GM18517 (cell line): ENCODE results near the gene RPL36.
"Not testable (repeated sequence)": the region's sequence is repeated elsewhere in the genome, so short reads cannot be mapped to it uniquely, and the experiment has no call there.

Source experiments
- ATAC-seq: cut with Tn5 transposase; IDR thresholded peaks from one replicate; pipeline ENCODE4 v1.9.1; 2021; ENCODE audit warnings: mild to moderate bottlenecking, moderate library complexity; ENCODE audit not compliant: unreplicated experiment

RPL36 gene

GRCh38 chr19:5703819-5704818 lies 14.0 kb downstream of the RPL36 start:
- ATAC-seq = no peak

- no peak for ATAC-seq
Measured at GRCh38 chr19:5705552-5705951, 15.5 kb downstream of the RPL36 start.

GRCh38 chr19:5706876-5707573 lies 16.9 kb downstream of the RPL36 start:
- ATAC-seq = no peak

- ATAC-seq = no peak
Measured at GRCh38 chr19:5707576-5708575, 17.8 kb downstream of the RPL36 start.

DNA sequence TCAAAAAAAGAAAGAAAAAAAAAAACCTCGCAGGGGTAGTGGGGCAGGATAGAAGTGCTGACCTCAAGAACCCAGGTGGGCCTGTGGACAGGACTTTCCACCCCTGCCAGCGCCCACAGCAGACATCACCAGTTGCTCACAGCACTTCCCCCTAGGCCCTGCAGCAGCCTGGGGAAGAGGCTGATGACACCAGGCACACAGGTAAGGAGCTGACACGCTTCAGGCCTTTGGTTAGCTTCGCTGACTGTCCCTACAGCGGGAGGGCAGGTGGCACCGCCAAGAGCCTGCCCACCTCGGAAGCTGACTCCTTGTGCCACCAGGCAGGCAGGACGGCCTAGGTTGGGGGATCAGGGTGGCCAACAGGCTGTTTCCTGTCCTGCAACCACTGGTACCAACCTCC lies 20.9 kb downstream of the RPL36 start:
- ATAC-seq = no peak

DNA sequence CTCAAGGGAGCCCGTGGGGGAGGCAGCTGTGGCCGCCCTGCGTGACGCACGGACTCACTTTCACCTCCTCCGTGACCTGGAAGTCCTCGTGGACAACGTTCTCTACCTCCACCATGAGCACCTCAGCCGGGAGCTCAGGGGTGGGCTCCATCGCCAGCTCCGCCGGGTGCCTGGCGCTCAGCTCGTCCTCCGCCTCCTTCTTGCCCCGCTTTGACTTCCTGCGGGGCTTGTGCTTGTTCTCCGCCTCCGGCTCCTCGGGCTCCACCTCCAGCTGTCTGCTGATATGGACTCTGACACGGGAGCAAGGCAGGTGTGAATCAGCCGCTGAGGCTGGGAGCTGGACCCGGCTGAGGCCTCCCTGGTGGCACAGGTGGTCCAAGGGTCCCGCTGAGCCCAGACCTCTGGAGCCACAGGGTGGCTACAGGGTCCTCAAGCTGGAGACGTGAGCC lies 21.6 kb downstream of the RPL36 start:
- no peak for ATAC-seq

DNA sequence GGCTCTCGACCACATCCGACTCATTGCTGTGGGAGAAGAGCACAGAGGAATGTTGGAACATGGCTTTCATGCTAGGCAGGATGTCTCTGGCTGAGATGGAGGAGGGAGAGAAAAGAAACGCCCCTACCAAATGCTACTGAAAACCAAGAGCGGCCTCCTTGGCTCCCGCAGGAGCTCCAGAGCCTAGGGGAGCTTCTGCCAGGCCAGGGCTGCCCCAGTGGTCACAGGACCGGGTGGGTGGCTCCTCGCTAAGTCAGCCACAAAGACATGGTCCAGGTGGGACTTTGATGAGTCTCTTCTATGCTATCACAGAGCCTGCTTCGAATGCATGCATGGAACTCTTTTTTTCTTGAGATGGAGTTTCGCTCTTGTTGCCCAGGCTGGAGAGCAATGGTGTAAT lies 23.1 kb downstream of the RPL36 start:
- ATAC-seq = no peak

GRCh38 chr19:5714816-5715215 lies 24.7 kb downstream of the RPL36 start:
- ATAC-seq = no peak

GRCh38 chr19:5717215-5717935 lies 27.3 kb downstream of the RPL36 start:
- ATAC-seq = no peak

- ATAC-seq = no peak
Measured at GRCh38 chr19:5718037-5718578, 28.0 kb downstream of the RPL36 start.

GRCh38 chr19:5718579-5719273 lies 28.6 kb downstream of the RPL36 start:
- ATAC-seq = no peak

DNA sequence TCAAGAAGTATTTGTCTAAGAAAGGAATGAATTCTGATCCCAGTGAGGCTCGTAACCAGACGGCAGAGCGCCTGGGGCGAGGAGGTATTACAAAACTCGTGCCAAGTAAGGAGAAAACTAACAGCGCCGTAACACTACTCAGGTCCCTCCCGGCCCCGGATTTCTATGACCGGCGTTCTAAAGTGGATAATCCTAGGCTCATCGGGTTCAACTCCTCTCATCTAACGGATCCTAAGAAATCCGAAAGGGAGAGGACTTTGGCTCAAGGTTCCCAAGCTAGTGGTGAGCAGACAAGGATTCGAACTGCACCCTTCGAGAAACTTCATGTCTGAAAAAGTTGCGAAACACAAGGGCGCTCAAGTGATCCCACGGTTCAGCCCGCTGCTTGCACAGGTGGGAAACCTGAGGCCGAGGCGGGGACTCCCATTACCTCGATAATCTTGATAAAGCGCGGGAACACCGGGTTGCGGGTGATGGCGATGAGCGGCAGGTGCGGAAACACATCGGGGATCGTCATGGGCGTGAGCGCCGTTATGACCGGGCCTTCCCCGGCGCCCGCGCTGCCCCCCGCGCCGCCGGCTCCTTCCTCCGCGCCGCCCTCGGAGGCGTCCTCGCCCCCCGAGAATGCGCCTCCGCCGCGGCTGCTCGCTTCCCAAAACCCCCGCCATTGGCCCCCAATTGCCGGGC lies 29.3 kb downstream of the RPL36 start:
- peak; percentile 1 for ATAC-seq

DNA sequence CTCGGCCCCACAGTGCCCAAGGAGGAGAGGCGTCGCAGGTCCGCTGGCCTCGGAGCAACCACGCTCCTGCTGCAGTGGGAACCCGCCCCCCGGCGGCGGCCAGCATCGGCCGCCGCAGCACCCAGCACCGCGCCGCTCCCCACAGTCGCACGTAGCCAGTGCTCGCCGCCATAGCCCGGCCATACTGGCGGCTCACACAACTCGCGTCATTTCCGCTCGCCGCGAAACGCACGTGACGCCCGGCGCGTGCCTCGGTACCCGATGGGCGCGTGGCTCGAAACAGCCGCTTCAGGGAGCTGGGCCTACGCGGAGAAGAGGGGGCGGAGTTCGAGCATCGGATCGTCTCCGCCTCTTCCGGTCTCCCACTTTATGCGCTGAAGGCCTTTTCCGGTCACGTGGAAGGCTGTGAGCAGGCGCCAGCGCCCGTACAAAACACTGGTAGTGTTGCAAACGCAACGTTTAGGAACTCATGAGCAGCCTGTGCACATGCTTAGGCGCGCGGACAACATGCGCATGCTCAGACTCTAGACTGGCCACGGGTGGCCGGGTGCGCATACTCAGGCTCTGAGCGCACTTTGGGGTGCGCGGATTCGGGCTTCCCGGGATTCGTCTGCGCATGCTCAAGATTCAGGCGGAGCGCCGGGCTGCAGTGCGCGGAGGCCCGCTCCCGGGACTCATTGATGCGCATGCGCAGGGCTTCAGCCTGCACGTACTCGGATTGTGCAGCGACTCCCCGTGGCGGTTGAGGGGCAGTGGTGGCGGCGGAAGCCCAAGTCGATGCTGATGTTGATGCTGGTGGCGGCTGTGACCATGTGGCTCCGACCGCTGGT lies 30.1 kb downstream of the RPL36 start, which contains the start of the genes CATSPERD and LONP1:
Gene CATSPERD, plus strand, starts transcription at position 677 of the 830 bp plus-strand sequence. Its CDS starts 101 bp downstream, at position 778.
Gene LONP1, minus strand, starts transcription at position 186 of the 830 bp plus-strand sequence. Its CDS starts 14 bp downstream, at position 172.
- peak; percentile 88 for ATAC-seq

GRCh38 chr19:5727453-5728050 lies 37.5 kb downstream of the RPL36 start:
- ATAC-seq = no peak

- not testable (repeated sequence) for ATAC-seq
Measured at GRCh38 chr19:5733172-5733571, 43.1 kb downstream of the RPL36 start.

DNA sequence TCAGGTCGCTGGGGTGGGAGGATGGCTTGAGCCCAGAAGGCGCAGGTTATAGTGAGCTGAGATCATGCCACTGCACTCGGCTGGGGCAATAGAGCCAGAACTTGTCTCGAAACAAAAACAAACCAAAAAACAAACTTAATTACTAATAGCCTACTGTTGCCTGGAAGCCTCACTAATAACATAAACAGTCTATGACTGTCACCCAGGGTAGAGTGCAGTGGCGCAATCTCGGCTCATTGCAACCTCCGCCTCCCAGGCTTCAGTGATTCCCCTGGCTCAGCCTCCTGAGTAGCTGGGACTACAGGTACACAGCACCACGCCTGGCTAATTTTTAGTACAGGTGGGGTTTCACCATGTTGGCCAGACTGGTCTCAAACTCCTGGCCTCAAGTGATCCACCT lies 48.3 kb downstream of the RPL36 start:
- ATAC-seq = no peak
